HG03442 (cell line): ENCODE measurements around the gene SLC44A2.

Experiments used
- ATAC-seq: cut with Tn5 transposase; IDR thresholded peaks from one replicate; pipeline ENCODE4 v1.9.1; 2021; ENCODE audit warnings: mild to moderate bottlenecking, moderate library complexity; ENCODE audit not compliant: unreplicated experiment

The SLC44A2 gene

GRCh38 chr19:10625003-10625761 lies at the start of gene SLC44A2:
SLC44A2 (plus strand) TSS chr19:10625553; CDS start chr19:10625634, 81 bp downstream.
- ATAC-seq = no peak

- ATAC-seq = no peak
Measured at GRCh38 chr19:10577951-10578350, 47.4 kb upstream of the SLC44A2 start.

GRCh38 chr19:10580979-10581631 lies 44.2 kb upstream of the SLC44A2 start:
- peak; percentile 49 for ATAC-seq

GRCh38 chr19:10582091-10582490 lies 43.3 kb upstream of the SLC44A2 start:
- no peak for ATAC-seq

- ATAC-seq = no peak
Measured at GRCh38 chr19:10583036-10583776, 42.1 kb upstream of the SLC44A2 start.

GRCh38 chr19:10586396-10586795 lies 39.0 kb upstream of the SLC44A2 start:
- no peak for ATAC-seq

GRCh38 chr19:10587022-10587838 lies 38.1 kb upstream of the SLC44A2 start, which contains the start of gene AP1M2:
AP1M2 (minus strand) TSS chr19:10587312; CDS start chr19:10587231, 81 bp downstream.
- ATAC-seq = no peak

- no peak for ATAC-seq
Measured at GRCh38 chr19:10587839-10588150, 37.6 kb upstream of the SLC44A2 start.

- ATAC-seq = no peak
Measured at GRCh38 chr19:10593148-10593547, 32.2 kb upstream of the SLC44A2 start.

- no peak for ATAC-seq
Measured at GRCh38 chr19:10593820-10594637, 31.3 kb upstream of the SLC44A2 start.

GRCh38 chr19:10600149-10600548 lies 25.2 kb upstream of the SLC44A2 start:
- no peak for ATAC-seq

- ATAC-seq = no peak
Measured at GRCh38 chr19:10601999-10602329, 23.4 kb upstream of the SLC44A2 start.

- peak; percentile 55 for ATAC-seq
Measured at GRCh38 chr19:10602330-10603083, 22.8 kb upstream of the SLC44A2 start.

GRCh38 chr19:10603084-10603872 lies 22.1 kb upstream of the SLC44A2 start:
- ATAC-seq = no peak

- no peak for ATAC-seq
Measured at GRCh38 chr19:10603873-10604459, 21.4 kb upstream of the SLC44A2 start.

- ATAC-seq = no peak
Measured at GRCh38 chr19:10604460-10604980, 20.8 kb upstream of the SLC44A2 start.

- ATAC-seq = no peak
Measured at GRCh38 chr19:10611907-10612306, 13.4 kb upstream of the SLC44A2 start.

- no peak for ATAC-seq
Measured at GRCh38 chr19:10612499-10613119, 12.7 kb upstream of the SLC44A2 start.
